CD4-positive, alpha-beta T cell treated with Interleukin-17A for 4 hours (primary cell): ENCODE data around the gene DHX40.
"Not testable (repeated sequence)": the region's sequence is repeated elsewhere in the genome, so short reads cannot be mapped to it uniquely, and the experiment has no call there.

Experiments used
- DNase-seq: peaks from one replicate; pipeline ENCODE4 v3.0.0-alpha.2; 2020; ENCODE audit warnings: mixed read lengths

Gene DHX40

GRCh38 chr17:59565959-59566324 lies 532 bp downstream of the DHX40 start:
- DNase-seq: peak; percentile 44

GRCh38 chr17:59569151-59569550 lies 3.7 kb downstream of the DHX40 start:
- not testable (repeated sequence) for DNase-seq

- no peak for DNase-seq
Measured at GRCh38 chr17:59572301-59572924, 7.0 kb downstream of the DHX40 start.

- DNase-seq: not testable (repeated sequence)
Measured at GRCh38 chr17:59584168-59584567, 18.8 kb downstream of the DHX40 start.

- DNase-seq: no peak
Measured at GRCh38 chr17:59600169-59600568, 34.8 kb downstream of the DHX40 start.

- DNase-seq: no peak
Measured at GRCh38 chr17:59601130-59601529, 35.7 kb downstream of the DHX40 start.

- DNase-seq: no peak
Measured at GRCh38 chr17:59607061-59607460, 41.7 kb downstream of the DHX40 start.

- DNase-seq: peak; percentile 32
Measured at GRCh38 chr17:59607817-59608403, 42.5 kb downstream of the DHX40 start.

- no peak for DNase-seq
Measured at GRCh38 chr17:59611503-59611902, 46.1 kb downstream of the DHX40 start.

- DNase-seq: no peak
Measured at GRCh38 chr17:59616253-59616920, 51.0 kb downstream of the DHX40 start.

GRCh38 chr17:59617156-59617732 lies 51.8 kb downstream of the DHX40 start:
- no peak for DNase-seq

- DNase-seq: no peak
Measured at GRCh38 chr17:59619035-59619297, 53.6 kb downstream of the DHX40 start.

GRCh38 chr17:59619298-59620063 lies 54.1 kb downstream of the DHX40 start, which contains the start of gene CLTC:
CLTC (plus strand) TSS chr17:59619895; CDS start chr17:59620132, 237 bp downstream.
- DNase-seq: peak; percentile 90

GRCh38 chr17:59620064-59620359 lies 54.6 kb downstream of the DHX40 start:
- DNase-seq: no peak

- peak; percentile 60 for DNase-seq
Measured at GRCh38 chr17:59620518-59621259, 55.3 kb downstream of the DHX40 start.

- no peak for DNase-seq
Measured at GRCh38 chr17:59621771-59622170, 56.4 kb downstream of the DHX40 start.

GRCh38 chr17:59623151-59623550 lies 57.7 kb downstream of the DHX40 start:
- no peak for DNase-seq

- DNase-seq: no peak
Measured at GRCh38 chr17:59626756-59627155, 61.3 kb downstream of the DHX40 start.

- no peak for DNase-seq
Measured at GRCh38 chr17:59627274-59627673, 61.9 kb downstream of the DHX40 start.

GRCh38 chr17:59627770-59628171 lies 62.4 kb downstream of the DHX40 start:
- no peak for DNase-seq

- DNase-seq: no peak
Measured at GRCh38 chr17:59629174-59629573, 63.8 kb downstream of the DHX40 start.

- no peak for DNase-seq
Measured at GRCh38 chr17:59631276-59631675, 65.9 kb downstream of the DHX40 start.

- DNase-seq: no peak
Measured at GRCh38 chr17:59632398-59632797, 67.0 kb downstream of the DHX40 start.
